Measurements from ENCODE around the gene MACROD2.

The MACROD2 gene

GRCh38 chr20:15045246-15045645 lies 1049.9 kb downstream of the MACROD2 start:
- ATAC-seq: no peak

GRCh38 chr20:15047042-15047441 lies 1051.7 kb downstream of the MACROD2 start:
- TF ChIP-seq ZNF565 (CRISPR knock-in tag; conservative IDR thresholded peaks at IDR 0.05; ENCODE audit: low read depth): no peak
- TF ChIP-seq PATZ1 (CRISPR knock-in tag; IDR thresholded peaks at IDR 0.05; ENCODE audit: borderline replicate concordance): no peak
- TF ChIP-seq ZFP30 (CRISPR knock-in tag; IDR thresholded peaks at IDR 0.05): no peak
- no peak for TF ChIP-seq CSDC2 (CRISPR knock-in tag; IDR thresholded peaks at IDR 0.05)
- no peak for TF ChIP-seq GLIS3 (CRISPR knock-in tag; IDR thresholded peaks at IDR 0.05)
- no peak for TF ChIP-seq PPARA (CRISPR knock-in tag; IDR thresholded peaks at IDR 0.05; ENCODE audit: borderline replicate concordance)
- no peak for TF ChIP-seq OSR1 (CRISPR knock-in tag; IDR thresholded peaks at IDR 0.05)
- no peak for TF ChIP-seq TSHZ2 (CRISPR knock-in tag; IDR thresholded peaks at IDR 0.05)
- TF ChIP-seq POU6F1 (CRISPR knock-in tag; IDR thresholded peaks at IDR 0.05; ENCODE audit: borderline replicate concordance, low read depth): no peak
- no peak for TF ChIP-seq ESRRG (CRISPR knock-in tag; IDR thresholded peaks at IDR 0.05)
- no peak for TF ChIP-seq TOX (CRISPR knock-in tag; IDR thresholded peaks at IDR 0.05; ENCODE audit: borderline replicate concordance)
- ATAC-seq: no peak

More at GRCh38 chr20:15045246-15045645, 1049.9 kb downstream of the MACROD2 start:
- TF ChIP-seq ZNF565 (CRISPR knock-in tag; conservative IDR thresholded peaks at IDR 0.05; ENCODE audit: low read depth) (no peak), ISL1 (CRISPR knock-in tag; IDR thresholded peaks at IDR 0.05) (no peak), SNAI2 (CRISPR knock-in tag; IDR thresholded peaks at IDR 0.05) (no peak), BACH2 (CRISPR knock-in tag; IDR thresholded peaks at IDR 0.05; ENCODE audit: borderline replicate concordance) (no peak), RARB (CRISPR knock-in tag; IDR thresholded peaks at IDR 0.05) (no peak), OSR1 (CRISPR knock-in tag; IDR thresholded peaks at IDR 0.05) (no peak), ZFP30 (CRISPR knock-in tag; IDR thresholded peaks at IDR 0.05) (no peak), TCF4 (CRISPR knock-in tag; IDR thresholded peaks at IDR 0.05; ENCODE audit: borderline replicate concordance) (no peak), ZFP3 (CRISPR knock-in tag; IDR thresholded peaks at IDR 0.05) (no peak), ARNTL (CRISPR knock-in tag; IDR thresholded peaks at IDR 0.05; ENCODE audit: borderline replicate concordance, low read depth) (no peak), CSDC2 (CRISPR knock-in tag; IDR thresholded peaks at IDR 0.05) (no peak), ESRRG (CRISPR knock-in tag; IDR thresholded peaks at IDR 0.05) (no peak)

- no peak for TF ChIP-seq ZNF70 (CRISPR knock-in tag; IDR thresholded peaks at IDR 0.05)
- TF ChIP-seq GLIS3 (CRISPR knock-in tag; IDR thresholded peaks at IDR 0.05): no peak
- TF ChIP-seq PATZ1 (CRISPR knock-in tag; IDR thresholded peaks at IDR 0.05; ENCODE audit: borderline replicate concordance): no peak
- no peak for TF ChIP-seq TCF4 (CRISPR knock-in tag; IDR thresholded peaks at IDR 0.05; ENCODE audit: borderline replicate concordance)
- TF ChIP-seq CSDC2 (CRISPR knock-in tag; IDR thresholded peaks at IDR 0.05): no peak
- TF ChIP-seq ZFP3 (CRISPR knock-in tag; IDR thresholded peaks at IDR 0.05): no peak
- TF ChIP-seq TOX (CRISPR knock-in tag; IDR thresholded peaks at IDR 0.05; ENCODE audit: borderline replicate concordance): no peak
- no peak for TF ChIP-seq PPARA (CRISPR knock-in tag; IDR thresholded peaks at IDR 0.05; ENCODE audit: borderline replicate concordance)
- TF ChIP-seq CREB5 (CRISPR knock-in tag; IDR thresholded peaks at IDR 0.05; ENCODE audit: low read depth): no peak
- no peak for TF ChIP-seq RARB (CRISPR knock-in tag; IDR thresholded peaks at IDR 0.05)
- no peak for TF ChIP-seq OSR1 (CRISPR knock-in tag; IDR thresholded peaks at IDR 0.05)
- TF ChIP-seq ZNF8 (CRISPR knock-in tag; IDR thresholded peaks at IDR 0.05): no peak
- TF ChIP-seq ARNTL (CRISPR knock-in tag; IDR thresholded peaks at IDR 0.05; ENCODE audit: borderline replicate concordance, low read depth): no peak
- no peak for TF ChIP-seq TSHZ2 (CRISPR knock-in tag; IDR thresholded peaks at IDR 0.05)
- TF ChIP-seq SNAI2 (CRISPR knock-in tag; IDR thresholded peaks at IDR 0.05): no peak
- TF ChIP-seq ZFP30 (CRISPR knock-in tag; IDR thresholded peaks at IDR 0.05): no peak
- no peak for ATAC-seq
Measured at GRCh38 chr20:15047601-15048000, 1052.3 kb downstream of the MACROD2 start.
